ENCODE results near the gene DCN.

GRCh38 chr12:91222746-91223145 is 40.1 kb upstream of the DCN start:
- TF ChIP-seq CTCF (IDR thresholded peaks at IDR 0.05) = no peak
- TF ChIP-seq POLR2A (IDR thresholded peaks at IDR 0.05) = no peak

All from right lobe of liver (tissue), 4 donors.